T-helper 22 cell (primary cell): ENCODE results near the gene OR1J2.

ENCODE experiments used
- DNase-seq: peaks from one replicate; pipeline ENCODE4 v3.0.0-alpha.2; 2020; ENCODE audit warnings: low read depth

OR1J2 gene

GRCh38 chr9:122551371-122551770 is 40.8 kb downstream of the OR1J2 start:
- DNase-seq = no peak

- no peak for DNase-seq
Measured at GRCh38 chr9:122552812-122553211, 42.2 kb downstream of the OR1J2 start, which contains the start of gene OR1N2. TSS of gene OR1N2 (plus strand) at chr9:122553112. CDS start at chr9:122553212, 100 bp downstream.
